ENCODE measurements around the gene RPS6KA4.

- TF ChIP-seq POLR2A (IDR thresholded peaks at IDR 0.05) (no peak), CTCF (IDR thresholded peaks at IDR 0.05) (no peak)
These were observed 14.6 kb downstream of the RPS6KA4 start for GRCh38 chr11:64373598-64373974.

Data from tibial nerve (tissue), 3 donors.